GM18519 (cell line): Measurements from ENCODE around the gene PRKAR1B.

Experiments
- ATAC-seq: cut with Tn5 transposase; IDR thresholded peaks from one replicate; pipeline ENCODE4 v1.9.1; 2021; ENCODE audit warnings: mild to moderate bottlenecking, moderate library complexity; ENCODE audit not compliant: unreplicated experiment, low FRiP score

PRKAR1B gene

DNA sequence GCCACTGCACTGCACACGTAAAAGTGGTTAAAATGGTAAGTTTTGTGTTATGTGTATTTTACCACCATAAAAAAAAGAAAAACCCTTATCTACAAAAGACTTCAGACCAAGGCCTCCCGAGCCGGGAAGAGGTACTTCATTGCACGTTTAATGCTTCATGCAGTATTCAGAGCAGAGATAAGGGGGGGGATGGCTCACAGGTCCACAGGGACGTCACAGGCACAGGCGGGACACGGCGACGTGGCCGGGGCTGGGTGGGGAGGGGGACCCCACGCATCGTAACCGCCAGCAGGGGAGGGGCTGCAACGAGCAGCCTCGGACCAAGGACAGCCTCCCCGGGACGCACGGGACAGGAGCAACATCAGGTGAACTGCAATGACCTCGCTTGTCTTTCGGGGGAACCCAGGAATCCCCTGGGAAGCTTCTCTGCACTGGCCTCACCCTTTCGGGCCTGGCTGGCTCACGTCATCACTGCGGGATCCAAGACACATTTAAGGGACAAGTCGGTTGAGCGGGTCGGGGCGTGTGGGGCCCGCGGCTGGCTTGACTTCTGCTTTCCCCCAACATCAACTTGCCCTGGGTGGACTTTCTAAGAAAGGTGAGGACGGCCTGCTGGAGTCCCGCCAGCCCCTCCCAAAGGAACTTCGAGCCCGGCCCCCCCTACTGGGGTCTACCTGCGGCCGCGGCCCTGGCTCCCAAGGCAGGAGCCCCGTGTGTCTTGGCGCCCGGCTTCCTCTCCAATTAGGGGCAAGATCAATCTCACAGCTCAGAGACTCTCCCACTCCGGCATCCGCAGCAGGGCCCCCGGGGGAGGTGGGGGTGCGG is 177.8 kb downstream of the PRKAR1B start:
- ATAC-seq: no peak

DNA sequence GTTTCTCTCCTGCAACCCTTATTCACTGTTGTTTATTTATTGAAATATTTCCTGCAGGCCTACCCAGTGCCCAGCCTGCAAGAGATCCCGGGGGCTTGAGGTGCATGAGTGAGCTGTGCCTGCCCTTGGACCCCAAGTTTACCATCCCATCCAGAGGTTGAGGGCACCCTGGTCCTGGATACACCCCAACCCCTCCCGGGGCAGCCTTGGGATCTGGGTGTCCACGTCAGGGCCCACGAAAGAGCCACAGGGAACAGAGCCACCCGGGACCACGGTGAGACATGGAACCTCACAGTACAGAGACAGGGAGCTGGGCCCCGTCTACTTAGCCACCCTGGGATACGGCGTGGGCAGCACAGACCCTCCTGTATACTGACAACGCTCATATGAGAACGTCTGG is 178.7 kb downstream of the PRKAR1B start:
- ATAC-seq: no peak

DNA sequence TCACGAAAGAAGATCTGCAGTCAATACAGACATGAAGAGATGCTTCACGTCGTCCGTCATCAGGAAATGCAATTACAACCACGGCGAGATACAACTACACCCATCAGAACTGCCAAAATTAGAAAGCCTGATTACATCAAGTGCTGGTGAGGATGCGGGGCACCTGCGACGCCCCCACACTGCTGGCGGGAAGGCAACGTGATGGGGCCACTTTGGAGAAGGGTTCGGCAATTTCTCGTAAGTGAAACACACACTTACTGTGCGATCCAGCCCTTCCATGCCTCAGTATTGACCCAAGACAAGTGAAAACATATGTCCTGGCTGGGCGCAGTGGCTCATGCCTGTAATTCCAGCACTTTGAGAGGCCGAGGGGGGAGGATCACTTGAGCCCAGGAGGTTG is 181.6 kb downstream of the PRKAR1B start:
- ATAC-seq: no peak

DNA sequence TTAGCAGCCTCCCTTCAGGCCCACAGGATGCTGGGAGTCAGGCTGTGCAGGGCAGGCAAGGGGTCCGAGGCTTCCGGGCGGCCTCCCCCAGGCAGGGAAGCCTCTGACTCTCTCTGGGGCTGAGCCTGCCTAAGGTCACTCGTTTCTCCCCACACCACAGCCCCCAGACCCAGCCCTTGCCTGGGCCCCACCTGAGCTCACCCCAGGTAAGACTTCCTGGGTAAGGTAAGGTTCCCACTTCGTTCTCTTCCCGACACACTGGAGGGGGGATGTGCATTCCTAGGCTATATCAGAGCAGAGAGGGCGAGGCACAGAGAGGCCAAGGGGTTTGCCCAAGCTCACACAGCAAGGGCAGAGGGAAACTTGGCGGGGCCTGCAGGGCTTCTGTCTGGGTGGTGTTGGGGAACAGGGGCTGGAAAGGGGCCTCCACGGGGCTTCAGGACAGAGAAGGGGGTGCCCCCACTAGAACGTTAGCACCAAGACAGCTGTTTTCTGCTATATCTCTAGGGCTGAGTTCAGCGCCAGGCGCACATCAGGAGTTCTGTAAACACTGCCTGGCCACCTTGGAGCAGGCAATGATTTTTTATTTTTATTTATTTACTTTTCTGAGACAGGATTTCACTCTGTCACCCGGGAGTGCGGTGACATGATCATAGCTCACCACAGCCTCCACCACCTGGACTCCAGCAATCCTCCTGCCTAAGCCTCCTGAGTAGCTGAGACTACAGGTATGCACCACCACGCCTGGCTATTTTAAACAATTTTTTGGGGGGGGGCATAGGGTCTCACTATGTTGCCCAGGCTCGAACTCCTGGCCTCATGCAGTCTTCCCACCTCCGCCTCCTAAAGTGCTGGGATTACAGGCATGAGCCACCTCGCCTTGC is 182.5 kb downstream of the PRKAR1B start:
- no peak for ATAC-seq

DNA sequence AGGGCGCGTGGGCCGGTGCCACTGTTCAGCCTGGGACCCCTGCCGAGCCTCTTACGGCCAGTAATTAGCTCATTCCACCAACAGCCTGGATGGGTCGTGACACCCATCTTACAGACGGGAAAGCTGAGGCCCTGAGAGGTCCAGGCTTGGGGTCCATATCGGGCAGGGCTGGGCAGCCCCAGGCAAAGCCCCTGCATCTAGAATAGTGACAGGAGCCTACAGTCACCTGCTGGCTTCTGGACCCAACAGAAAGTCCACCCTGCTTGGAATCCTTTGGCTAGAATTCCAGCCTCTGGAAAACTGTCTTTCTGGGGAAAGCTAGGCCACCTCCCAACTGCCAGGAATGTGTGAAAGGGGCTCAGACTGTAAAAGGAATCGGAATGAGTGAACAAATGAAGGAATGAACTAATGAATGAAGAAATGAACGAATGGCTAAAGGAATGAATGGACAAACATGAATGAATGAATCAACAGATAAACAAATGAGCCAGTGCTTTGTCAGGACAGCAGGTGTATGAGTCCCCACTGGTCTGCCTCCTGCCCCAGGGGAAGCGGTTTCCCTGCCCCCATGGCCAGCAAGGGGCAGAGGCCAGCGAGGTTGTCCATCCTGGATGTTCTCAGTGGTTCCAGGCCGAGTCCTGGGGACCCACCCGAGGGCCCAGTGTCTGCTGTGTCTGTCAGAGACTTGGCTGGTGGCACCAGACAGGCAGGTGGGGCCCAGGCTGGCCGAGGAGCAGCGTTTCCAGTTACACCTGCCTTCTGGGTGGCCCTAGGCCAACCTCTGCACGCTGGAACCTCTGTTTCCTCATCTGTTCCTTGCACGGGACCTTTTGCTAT is 183.4 kb downstream of the PRKAR1B start:
- no peak for ATAC-seq

DNA sequence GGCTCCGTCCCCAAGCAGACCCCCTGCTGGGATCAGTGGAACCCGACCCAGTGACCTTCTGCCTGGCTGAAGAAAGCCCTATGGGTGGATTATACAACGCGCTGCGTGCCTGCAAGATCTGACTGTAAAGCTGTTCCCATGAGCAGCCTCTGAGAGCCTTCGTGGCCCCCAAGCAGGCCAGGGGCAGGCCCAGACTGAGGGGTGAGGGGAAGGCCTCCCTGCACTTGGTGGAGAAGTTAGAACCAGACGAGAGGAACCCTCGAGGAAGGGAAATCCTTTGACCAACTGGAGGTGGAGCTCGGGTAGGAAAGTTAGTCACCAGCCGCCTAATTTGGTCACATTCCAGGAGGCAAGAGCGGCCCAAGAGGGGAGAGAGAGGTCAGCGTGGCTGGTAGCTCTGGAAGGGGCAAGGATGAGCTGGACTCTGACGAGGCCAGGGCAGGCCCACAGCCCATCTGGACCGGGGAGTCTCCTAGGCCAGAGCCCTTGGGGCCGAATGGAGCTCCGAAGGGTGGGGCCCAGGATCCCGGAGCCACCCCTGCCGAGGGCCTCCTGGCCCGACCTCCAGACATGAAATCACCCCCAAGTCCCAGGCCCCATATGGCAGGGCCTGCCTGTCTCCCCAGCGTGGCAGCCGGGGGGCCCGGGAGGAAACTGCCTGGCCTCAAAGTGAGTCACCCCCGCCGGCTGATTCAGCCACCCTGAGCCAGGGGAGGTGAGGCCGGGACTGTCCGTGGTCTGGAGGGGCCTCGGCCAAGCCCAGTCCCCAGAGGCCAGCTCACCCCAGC is 184.2 kb downstream of the PRKAR1B start:
- no peak for ATAC-seq

DNA sequence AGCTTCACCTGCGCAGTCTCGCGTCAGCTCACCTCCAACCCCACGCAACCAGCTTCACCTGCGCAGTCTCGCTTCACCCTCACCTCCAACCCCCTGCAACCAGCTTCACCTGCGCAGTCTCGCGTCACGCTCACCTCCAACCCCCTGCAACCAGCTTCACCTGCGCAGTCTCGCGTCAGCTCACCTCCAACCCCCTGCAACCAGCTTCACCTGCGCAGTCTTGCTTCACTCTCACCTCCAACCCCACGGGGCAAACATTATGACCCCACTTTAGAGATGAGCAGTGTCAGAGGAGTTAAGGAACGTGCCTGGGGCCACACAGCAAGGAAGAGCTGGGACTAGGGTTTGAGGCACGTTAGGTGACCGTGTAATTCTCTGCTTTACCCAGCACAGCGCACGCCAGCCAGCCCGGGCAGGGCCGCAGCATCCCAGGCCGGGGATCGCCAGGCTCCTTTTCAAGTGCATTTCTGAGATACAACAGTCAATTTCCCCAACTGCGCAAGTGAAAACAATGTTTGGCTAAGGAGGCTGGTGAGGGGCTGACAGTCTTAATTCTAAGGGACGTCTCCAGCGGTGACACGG is 184.9 kb downstream of the PRKAR1B start:
- ATAC-seq: no peak

DNA sequence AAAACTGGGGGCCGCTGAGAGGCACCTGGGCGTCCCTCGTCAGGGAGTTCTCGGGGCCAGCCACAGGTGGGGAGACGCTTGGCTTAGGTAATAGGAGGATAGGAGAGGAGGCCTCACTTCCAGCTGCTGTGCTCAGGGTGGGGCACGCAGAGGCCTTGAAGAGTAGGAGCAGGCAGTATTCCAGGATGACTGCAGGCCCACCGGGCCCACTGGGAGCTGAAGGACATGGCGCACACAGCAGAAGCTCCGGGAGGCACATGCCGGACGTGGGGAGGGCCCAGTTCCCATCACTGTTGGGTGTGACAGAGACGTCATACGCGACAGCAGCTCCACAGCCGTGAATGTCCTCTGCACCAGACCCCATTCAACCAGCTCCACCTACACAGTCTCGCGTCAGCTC is 185.4 kb downstream of the PRKAR1B start:
- no peak for ATAC-seq

DNA sequence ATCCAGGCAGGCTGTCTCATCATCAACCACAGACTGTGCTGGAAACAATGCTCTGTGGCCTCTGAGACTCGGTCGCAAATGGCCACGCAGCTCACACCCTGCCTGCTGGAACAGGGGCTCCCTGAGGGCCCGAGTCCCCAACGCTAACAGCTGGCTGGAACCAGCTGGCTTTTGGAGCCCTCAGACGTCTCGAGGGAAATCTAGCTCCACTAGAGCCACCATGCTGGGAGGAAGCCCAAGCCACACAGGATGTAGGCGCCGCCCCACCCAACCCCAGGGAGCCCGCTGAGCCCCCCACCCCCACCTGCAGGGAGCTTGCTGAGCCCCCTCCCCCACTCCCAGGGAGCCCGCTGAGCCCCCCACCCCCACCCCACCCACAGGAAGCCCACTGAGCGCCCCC is 186.1 kb downstream of the PRKAR1B start:
- no peak for ATAC-seq

DNA sequence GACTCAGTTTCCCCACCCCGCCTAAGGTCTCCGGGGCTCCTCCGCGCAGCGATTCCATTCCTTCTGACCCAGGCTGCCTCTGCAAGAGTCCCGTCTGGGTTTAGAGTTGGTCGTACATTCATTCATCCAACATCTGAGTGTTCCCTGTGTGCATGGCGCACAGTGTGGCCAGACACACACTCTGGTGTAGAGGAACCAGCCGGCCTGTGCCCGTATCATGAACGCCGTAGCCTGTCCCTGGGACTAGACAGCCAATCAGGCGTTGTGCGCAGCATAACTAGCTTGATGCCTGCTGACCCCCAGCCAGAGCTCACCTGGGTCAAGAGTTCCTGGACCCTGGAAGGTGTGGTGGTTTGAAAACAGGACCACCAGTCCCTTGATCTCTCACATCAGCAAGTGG is 186.5 kb downstream of the PRKAR1B start:
- no peak for ATAC-seq

DNA sequence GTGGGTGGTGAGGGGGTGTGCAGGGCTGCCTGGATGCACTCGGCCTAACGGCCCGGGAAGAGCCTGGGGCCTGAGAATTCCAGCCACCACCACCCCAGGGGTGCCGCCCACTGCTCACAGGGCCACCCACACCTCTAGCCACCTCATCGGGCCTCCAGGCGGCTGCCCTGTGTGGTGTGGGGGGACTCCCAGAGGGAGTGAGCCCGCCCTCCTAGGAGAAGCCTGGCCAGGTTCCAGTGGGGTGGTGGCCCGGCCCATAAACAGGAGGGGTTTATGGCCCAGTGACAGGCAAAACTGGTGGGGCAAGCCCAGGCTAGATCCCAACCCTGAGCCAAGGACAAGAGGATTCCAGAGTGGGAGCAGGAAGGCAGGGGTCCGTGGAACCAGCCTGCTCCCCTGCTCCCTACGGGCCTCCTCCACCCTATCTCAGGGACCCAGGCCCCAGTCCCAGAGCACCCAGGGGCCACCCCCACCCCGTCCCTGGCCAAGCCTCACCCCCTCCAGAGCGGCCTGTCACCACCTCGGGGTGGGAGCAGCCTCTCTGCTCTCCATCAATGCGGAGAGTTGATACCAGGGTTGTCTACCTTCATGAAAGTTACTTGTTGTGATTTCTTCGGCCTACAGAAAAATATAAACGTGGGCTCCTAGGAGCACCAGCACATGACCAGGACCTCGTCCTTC is 187.2 kb downstream of the PRKAR1B start:
- no peak for ATAC-seq

DNA sequence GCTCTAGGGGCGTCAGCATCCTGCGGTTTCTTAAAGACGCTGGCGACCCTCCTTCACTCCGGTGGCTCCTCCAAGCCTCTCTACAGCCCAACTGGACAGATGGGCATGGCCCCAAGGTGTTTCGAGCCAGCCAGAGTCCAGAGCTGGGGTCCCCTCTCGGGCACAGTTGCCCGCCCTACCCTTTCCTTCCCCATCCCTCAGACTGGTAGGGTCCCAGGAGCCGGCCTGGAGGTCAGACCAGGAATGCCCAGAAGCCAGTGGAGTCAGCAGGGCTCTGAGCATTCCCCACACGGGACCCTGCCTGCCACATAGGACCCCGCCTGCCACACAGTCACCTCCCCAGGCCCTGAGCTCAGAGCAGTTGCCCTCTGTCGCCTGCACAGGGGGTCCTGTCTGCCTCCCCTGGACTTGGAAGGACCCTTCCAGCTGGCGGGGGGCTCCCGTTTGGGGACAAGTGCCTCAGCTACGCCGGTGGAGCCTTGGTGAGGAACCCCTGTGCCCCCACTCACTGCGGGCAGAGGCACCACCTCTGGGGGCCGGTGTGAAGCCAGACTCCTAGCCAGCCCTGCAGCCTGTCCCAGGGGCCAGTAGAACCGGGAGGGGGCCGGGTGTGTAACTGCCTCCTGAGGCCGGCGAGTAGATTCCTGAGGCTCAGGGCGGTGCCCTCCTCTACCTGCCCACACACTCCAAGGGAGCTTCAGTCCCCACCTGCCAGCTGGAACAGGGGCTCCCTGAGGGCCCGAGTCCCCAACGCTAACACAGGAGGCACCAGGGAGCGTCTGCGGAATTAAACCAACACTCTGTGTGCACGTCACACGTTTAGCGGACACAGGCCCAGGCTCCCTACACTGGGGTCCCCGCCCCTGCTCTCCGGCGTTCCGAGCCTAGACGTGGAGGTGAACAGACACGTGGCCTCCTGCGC is 188.1 kb downstream of the PRKAR1B start:
- no peak for ATAC-seq

DNA sequence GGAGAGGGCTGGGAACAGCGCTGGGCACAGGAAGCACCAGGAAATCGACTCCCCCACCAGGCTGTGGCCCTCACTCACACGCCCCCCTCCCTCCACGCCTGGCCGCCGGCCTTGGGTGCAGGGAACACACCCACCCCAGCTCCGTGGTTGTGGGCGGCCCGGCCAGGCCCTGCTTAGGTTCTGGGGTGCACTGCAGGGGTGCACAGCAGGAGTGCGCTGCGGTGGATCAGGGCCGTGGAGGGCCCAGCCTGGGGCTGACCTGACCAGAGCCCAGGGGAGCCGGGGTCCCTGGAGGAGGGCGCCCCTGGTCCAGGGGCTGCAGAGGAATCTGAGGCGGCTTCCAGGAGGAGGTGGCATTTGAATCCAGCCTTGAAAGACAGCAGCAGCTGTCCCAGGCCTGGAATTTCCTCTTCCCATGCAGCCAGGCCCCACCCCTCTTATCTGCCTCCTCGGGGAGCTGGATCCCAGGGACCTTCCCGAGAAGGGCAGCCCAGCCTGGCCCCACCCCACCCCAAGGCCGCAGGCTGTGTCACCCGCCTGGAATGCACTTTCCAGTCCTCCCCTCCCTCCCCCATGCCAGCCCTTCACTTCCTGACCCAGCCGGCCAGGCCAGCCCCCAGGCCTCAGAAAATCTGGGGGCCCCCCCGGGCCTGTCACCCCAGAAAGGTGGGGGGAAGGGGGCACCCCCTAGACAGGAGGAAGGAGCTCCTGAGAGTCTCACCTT is 189.0 kb downstream of the PRKAR1B start:
- no peak for ATAC-seq

DNA sequence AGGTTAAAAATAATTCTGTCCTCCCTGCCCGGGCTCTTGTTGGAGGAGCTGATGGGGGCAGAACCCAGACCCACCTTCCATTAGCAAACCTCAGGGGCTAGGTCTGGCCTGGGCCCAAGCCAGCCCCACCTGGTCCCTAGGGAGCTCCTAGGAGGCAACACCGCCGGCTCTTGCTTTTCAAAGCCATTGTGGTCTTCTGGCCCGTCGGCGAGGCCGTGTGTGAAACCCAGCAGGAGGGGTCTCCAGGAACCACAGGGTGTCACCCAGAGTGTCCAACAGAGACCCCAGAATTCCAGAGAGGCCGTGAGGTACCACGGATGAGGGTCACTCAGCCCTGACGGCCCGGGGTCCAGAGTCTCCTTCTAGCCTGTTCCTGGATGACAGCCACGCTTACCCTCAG is 190.8 kb downstream of the PRKAR1B start:
- no peak for ATAC-seq

DNA sequence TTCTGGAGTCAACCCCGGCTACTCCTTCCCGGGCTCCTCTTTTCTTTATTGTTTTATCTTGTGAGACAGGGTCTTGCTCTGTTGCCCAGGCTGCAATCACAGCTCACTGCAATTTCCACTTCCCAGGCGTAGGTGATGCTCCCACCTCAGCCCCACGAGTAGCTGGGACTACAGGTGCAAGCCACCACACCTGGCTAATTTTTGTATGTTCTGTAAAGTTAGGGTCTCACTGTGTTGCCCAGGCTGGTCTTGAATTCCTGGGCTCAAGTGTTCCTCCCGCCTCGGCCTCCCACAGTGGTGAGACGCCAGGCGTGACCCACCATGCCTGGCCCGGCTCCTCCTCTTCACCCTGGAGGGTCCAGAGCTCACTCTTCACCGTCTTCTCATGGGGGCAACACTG is 192.1 kb downstream of the PRKAR1B start:
- ATAC-seq: no peak

DNA sequence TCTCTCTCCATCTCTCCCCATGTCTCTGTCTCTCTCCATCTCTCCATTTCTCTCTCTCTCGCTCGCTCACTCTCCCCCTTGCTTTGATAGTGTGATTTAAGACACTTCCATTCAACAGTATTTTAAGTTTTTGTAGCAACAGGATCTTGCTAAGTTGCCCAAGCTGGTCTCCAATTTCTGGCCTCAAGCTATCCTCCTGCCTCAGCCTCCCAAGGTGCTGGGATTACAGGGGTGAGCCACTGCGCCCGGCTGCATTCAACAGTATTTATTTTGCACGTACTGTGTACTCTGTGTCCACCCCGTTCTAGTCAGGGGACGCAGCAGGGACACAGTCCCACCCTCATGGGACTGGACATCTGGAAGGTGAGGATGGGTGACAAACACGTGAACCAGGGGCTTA is 193.0 kb downstream of the PRKAR1B start:
- no peak for ATAC-seq

DNA sequence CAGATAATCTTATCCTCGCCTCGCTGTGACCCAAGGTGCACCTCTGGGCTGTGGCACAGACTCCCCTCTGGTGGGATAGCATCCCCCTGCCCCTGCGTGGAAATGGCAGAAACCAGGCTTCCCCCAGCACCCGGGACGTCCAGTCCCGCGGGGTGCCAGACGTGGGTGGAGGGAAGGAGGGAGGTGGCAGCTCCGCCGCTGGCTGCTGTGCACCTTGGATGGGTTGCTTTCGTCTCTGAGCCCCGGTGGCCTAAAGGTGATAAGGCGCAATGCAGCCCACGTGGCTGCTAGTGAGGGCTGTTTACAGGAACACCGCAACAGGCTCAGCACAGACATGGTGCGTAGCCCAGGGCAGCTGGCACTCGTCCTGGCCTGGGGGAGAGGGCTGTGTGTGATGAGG is 193.8 kb downstream of the PRKAR1B start:
- no peak for ATAC-seq
